GM21367 (cell line): ENCODE data around the gene TES.
"Not testable (repeated sequence)": the region's sequence is repeated elsewhere in the genome, so short reads cannot be mapped to it uniquely, and the experiment has no call there.

ENCODE experiments used
- ATAC-seq: cut with Tn5 transposase; IDR thresholded peaks from one replicate; pipeline ENCODE4 v1.9.1; 2021; ENCODE audit not compliant: unreplicated experiment

TES gene, protein sequence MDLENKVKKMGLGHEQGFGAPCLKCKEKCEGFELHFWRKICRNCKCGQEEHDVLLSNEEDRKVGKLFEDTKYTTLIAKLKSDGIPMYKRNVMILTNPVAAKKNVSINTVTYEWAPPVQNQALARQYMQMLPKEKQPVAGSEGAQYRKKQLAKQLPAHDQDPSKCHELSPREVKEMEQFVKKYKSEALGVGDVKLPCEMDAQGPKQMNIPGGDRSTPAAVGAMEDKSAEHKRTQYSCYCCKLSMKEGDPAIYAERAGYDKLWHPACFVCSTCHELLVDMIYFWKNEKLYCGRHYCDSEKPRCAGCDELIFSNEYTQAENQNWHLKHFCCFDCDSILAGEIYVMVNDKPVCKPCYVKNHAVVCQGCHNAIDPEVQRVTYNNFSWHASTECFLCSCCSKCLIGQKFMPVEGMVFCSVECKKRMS

GRCh38 chr7:116210345-116211005 is at the start of gene TES:
TES (plus strand) TSS chr7:116210539; CDS start chr7:116210708, 169 bp downstream.
- ATAC-seq: peak; percentile 83

- no peak for ATAC-seq
Observed at GRCh38 chr7:116161728-116162127, 48.6 kb upstream of the TES start.

DNA sequence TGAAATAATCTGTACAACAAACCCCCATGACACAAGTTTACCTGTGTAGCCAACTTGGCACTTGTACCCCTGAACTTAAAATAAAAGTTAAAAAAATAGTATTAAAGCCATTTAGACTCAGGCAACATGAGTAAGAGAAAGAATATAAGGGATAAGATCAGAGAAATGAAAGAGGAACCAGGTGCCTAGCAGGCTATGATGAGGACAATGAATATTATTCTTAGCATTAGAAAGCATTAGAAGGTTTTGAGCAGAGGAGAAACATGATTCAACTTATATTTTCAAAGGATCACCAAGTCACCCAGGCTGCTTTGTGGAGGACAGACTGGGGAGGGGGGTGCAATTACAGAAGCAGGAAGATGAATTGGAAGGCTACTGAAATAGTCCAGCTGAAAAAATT is 48.1 kb upstream of the TES start:
- ATAC-seq: no peak

DNA sequence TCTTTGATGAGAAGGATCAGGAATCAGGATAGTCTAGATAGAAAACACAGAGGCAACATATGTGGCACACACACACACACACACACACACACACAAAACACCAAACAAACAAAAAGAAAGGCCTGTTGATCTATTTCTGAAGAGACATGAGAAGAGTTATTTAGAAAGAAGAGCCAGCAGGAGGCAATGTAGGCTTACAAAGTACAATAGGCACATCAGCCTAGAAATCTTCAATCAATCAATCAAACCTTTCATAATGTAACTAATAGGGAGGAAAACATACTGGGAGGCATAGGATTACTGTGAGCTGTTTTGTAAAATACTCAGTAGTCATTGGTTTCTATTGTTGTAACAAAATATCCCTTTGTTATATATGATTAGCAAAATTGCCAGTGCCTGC is 47.3 kb upstream of the TES start:
- no peak for ATAC-seq

GRCh38 chr7:116164552-116165306 is 45.6 kb upstream of the TES start:
- ATAC-seq: no peak

GRCh38 chr7:116165717-116166116 is 44.6 kb upstream of the TES start:
- ATAC-seq: no peak

- ATAC-seq: no peak
Observed at GRCh38 chr7:116166156-116166555, 44.2 kb upstream of the TES start.

DNA sequence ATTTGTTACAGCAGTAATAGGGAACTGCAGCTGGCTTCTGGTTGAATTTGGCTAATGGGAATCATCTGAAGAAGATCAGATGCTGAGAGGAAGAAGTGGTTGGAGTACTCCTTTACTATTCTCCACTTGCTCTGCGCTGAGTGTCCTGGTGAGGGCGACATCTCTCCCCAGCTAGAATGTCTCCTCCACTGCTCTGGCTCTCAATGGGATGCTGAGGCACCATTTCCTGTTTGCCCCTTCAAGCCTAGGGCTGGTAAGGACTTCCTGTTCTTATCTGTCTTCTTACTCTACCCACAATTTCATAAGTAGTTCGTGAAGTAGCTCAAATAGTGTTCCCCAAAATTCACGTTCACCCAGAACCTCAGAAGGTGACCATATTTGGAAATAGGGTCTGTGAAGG is 43.2 kb upstream of the TES start:
- no peak for ATAC-seq

DNA sequence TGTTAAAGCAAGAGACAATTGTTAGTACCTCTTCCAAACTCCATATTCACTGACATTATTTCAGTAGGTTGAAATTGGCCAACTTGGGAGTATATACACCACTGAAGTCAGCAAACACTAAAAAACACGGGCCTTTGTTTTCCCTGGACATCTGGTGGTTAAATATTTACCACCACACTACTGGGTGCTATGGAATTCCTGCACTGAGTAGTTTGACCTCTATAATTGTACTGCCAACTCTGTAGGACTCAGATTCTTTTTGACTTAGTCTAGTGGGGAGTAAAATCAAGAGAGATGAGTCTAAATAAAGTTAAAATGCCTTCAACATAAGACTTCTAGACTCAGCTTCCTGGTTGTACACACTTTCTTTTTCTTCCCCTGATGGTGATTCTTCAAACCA is 41.3 kb upstream of the TES start:
- no peak for ATAC-seq

DNA sequence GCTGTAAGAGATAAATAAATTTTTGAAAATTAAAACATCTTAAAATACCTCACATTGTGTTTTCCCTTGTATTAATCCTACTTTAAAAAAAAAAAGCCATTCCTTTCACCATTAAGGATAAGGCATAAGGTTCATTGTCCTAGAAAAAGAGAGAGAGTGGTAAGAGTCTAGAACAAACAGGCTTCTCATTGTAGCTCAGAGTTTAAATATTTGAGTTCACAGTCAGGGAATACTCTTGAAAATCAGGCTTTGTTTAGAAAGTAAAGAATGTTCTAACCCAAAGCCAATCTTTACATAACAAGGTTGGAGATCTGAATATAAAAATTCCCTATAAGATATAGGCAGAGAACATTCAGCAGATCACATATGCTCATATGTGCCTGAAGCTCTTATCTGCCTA is 40.2 kb upstream of the TES start:
- no peak for ATAC-seq

GRCh38 chr7:116171094-116171493 is 39.2 kb upstream of the TES start:
- no peak for ATAC-seq

- no peak for ATAC-seq
Observed at GRCh38 chr7:116172353-116172752, 38.0 kb upstream of the TES start.

GRCh38 chr7:116173051-116174028 is 37.0 kb upstream of the TES start:
- ATAC-seq: no peak

GRCh38 chr7:116175095-116175494 is 35.2 kb upstream of the TES start:
- not testable (repeated sequence) for ATAC-seq

DNA sequence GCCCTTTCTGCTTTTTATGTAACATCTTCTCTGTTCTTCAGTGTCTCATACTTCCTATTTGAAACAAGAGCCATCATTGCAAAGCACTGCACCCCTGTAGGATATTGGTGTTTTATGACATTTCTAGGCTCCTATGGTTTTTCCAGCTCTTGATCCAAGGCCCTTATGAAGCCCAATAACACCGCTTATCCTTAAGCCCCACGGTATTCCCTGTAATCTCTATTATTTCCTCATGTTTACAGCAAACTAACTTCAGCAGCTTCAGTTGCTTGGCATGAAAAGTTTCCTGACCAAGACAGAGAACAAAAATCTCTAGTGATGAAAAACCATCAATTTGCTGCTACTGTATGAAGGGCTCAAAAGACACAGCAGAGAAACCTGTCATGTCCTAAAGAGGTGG is 34.1 kb upstream of the TES start:
- no peak for ATAC-seq

DNA sequence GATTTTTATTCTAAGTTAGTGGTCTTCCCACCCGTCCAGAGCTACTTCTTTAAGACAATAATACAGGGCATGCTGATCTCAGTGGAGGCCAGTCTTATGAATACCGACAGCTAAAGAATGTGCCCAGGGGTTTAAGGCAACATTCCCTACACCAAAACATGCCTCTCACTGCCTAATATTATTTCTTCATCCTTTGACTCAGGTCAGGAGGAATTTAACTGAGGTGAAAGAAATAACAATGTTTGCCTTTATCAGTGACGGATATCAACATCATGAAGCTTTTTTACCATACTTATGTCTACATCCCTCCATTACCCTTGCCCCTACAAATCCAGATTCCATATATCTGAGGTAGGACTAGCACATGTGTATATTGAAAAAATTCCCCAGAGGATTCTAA is 33.3 kb upstream of the TES start:
- ATAC-seq: no peak

DNA sequence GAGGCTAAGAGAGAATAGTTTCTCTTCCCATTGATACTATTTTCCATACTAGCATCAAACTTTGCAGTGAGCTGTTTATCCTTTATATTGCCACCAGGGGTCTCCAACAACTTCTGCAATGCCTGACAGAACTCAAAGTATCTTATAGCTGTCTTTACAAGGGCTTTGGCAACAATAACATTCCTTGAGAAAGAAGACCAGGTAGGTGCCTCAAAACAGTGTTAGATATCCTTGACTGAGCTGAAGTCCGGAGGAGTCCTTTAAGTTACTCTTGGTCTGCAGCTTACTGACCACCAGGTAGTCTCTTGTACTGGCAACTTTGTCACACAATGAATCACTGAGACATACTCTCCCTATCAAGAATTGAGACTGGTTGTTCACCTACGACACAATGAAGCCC is 30.0 kb upstream of the TES start:
- peak; percentile 89 for ATAC-seq

DNA sequence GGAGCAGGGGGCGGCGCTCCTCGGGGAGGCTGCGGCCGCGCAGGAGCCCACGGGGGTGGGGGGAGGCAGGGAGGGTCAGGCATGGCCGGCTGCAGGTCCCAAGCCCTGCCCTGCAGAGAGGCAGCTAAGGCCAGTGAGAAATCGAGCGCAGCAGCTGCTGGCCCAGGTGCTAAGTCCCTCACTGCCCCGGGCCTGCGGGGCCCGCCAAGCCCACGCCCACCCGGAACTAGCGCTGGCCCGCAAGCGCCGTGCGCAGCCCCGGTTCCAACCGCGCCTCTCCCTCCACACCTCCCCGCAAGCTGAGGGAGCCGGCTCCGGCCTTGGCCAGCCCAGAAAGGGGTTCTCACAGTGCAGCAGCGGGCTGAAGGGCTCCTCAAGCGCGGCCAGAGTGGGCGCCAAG is 28.3 kb upstream of the TES start:
- no peak for ATAC-seq

DNA sequence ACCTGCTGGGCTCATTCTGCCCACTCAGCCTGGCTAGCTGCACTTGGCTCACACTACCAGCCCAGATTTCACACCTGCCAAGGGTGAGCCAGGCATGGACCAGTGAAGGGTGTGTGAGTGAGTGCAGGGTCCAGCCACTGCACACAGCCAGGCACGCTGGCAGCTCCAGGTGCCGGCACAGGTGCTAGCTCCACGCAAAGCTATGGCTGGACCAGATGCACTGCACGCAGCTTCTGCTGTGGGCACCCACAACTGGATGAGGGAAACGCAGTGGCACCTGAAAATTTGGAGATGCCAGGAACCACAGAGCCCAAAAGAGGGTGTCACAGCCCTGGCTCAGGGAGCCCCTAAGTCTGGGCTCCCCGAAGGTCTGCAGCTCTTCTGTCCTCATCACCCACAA is 24.9 kb upstream of the TES start:
- ATAC-seq: no peak

DNA sequence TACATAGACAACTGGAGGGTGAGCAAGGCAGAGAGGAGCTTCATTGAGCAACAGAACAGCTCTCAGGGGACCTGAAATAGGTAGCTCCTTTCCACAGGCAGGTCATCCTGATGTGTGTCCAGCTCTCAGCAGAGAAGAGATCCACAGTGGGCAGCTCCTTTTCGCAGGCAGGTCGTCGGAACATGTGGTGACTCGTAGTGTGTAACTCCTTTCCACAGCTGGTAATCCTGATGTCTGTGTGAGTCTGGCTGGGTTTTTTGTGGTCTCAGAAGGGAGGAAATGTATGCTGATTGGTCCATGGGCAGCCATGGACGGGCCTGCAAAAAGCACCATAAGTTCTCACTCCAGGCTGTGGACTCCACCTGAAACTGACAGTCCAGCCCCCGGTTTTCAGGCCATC is 24.4 kb upstream of the TES start:
- ATAC-seq: no peak

GRCh38 chr7:116187400-116187799 is 22.9 kb upstream of the TES start:
- no peak for ATAC-seq
